ENCODE results near the gene MCFD2.

MCFD2 gene

DNA sequence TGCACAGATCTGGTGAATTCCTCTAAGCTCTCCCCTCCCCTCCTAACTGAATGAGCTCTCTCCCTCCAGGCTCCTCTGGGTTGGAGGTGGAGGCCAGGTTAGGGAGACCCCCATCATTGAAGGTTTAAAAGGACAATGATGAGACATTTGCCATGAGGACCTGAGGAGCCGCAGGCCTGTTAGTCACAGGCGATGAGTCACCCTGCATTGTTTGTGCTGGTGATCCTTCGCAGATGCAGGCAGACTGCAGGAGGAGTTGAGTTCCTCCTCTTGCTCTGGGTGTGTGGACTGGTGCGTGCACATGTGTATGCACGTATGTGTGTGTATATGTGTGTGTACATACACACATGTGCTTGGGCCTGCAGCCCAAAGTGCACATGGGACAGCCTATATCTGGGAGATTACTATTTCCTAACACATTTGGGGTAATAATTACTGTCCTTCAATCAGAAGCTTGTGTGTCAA, 42.0 kb downstream of the MCFD2 start:
- peak in 1 of 2 experiments; percentile 97 for DNase-seq (ENCODE audit: low read depth in 2 of 2)

DNA sequence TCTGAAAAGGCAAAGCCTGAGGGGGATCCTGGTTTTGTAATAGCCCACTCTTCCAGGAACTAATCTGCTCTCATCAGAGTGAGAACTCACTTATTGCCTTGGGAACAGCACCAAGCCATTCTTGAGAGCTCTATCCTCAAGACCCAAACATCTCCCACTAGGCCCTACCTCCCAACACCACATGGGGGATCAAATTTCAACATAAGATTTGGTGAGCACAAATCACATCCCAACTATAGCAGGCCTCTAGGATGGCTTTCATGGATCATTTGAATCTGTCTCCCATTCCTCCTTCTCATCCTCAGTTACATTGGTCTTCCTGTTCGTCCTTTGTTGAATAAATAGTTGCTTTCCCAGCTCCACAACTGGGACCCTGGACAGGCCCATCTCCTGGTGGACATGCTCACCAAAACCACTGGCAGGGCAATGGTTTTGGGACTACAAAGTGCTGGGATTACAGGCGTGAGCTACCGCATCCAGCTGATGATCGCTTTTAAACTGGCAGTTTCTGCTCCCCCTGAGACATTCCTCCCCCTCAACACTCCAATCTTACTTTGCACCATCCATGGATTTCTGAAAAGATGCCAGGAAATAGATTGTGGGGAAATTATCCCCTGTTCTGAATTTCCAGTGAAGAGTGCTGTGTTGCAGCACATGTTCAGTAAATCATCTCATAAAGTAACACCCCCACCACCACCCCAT, 42.6 kb downstream of the MCFD2 start:
- DNase-seq (ENCODE audit: low read depth in 2 of 2), result peak; percentile 59 to 97

DNA sequence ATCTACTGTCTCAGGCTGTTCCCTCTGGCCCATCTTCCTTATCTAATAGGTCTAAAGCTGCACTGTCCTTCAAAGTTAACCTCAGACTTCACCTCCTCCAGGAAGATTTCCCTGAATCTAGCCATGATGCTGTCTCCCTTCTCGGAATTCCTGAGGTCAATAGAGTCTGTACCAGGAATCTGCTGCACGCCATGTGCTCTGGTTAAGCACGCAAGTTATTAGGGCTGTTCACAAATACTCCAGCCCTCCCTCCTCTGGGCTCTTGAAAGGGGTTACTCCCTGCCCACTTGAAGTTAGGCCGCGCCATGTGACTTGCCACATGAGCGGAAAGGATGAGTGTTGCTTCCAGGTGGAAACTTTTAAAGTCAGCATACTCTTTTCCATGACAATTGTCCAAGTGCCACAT, 43.6 kb downstream of the MCFD2 start:
- DNase-seq (ENCODE audit: low read depth in 2 of 2), result peak in 1 of 2 experiments; percentile 59

DNA sequence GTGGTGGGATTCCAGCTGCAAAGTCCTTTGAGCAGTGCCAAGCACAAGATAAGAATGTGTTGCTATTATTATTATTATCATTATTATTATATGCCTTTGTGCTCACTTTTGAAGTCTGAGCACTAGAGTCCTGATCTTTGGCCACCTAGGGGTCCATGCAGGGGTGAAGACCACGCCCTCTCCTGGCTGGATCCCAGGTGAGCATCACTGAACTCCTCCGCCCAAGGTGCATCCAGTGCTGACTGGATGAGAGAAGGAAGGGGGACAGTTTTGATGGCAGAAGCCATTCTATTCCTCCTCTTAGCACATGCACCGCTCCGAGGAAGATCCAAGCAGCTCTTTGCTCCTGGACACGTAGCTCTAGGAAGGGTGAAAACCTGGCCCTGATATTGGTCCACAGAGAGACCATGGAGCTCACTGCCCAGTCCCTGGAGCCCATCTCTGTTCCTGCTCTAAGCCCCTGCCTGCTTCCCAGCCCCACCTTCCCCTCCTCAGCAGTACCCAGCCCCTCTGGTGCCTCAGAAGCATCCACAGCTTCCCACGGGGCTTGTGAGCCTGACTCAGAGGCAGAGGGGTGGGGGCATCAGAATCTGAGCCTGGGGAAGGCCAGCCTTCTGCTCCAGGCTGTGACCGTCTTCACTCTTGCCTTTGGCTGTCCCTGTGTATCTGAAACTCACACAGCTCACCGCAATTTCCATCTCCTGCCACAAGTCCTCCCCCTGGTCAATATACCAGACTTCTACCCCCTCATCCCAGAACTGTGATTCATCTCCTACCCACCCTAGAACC, 45.4 kb downstream of the MCFD2 start:
- DNase-seq (ENCODE audit: low read depth in 2 of 2), result no peak

DNA sequence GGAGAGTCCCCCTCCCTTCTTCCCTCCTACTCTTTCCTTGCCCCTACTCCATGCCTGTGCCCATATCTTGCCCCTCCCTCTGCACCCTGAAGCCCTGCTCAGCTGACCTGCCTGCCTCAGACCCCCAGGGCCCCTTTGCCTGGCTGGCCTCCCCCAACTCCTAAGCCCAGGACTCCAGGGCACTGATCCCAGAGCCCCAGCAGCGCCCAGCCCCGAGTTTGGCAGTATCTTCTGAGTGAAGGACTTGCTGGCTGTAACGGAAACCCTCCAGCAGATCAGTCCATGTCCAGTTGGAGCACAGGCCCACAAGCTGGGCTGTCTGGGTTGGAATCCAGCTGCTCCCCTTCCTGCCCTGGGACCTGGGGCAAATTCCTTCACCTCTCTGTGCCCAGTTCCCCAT, 46.0 kb downstream of the MCFD2 start:
- no peak for DNase-seq (ENCODE audit: low read depth in 2 of 2)

DNA sequence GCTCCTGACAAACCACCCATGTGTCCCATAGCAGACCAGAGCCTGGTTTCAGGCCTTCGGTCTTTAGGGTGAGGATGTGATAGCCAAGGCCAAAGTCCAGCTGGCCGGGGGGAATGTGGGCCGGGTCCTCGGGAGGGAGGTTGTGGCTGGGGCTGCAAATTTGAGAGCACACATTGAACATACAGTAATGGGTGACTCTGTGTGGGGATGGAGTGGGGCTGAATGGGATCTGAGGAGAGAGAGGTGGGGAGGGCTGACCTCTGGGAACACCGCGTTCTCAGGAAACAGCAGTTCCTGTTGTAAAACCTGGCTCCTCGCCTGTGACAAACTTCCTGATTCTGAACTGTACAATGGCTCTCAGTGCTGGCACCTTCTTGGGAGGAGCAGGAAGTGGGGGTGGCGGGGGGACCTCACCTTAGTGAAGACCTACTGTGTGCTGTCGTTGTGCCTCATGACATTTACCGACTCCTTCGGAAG, 48.8 kb downstream of the MCFD2 start:
- no peak for DNase-seq (ENCODE audit: low read depth in 2 of 2)

DNA sequence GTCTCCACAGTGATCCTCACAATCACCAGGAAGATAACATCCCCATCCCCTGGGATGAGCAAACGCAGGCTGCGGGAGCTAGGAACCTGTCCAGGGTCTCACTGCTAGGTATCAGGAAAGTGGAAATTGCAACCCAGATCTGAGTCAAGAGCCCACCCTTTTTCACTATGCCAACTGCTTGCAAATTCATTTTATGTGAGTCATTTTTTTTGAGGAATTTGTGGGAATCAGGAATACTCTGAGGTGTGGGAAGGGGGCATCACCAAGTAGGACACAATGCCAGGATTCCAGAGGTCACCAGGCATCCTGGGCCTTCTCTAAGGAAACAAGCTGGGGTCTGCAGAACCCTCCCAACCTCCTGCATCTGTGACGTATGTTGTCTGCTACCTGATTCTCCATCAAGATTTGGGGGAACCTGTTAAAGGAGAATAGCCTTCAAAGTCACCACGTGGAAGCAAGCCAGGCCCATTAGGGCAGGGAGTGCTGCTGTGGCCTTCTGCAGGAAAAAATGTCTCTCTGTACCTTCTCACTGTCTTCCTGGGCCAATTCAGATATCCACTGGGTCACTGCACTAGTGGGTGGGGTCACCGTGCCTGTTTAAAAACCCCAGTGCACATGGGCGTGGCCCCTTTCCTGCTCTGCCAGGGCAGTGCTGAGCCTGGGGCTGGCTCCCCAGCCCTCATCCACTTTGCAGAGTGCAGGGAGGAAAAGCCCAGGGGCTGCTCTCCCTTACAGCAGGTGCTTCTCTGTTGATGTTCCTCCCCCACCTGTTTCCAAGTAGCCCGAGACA, 50.2 kb downstream of the MCFD2 start:
- DNase-seq (ENCODE audit: low read depth in 2 of 2), result no peak

DNA sequence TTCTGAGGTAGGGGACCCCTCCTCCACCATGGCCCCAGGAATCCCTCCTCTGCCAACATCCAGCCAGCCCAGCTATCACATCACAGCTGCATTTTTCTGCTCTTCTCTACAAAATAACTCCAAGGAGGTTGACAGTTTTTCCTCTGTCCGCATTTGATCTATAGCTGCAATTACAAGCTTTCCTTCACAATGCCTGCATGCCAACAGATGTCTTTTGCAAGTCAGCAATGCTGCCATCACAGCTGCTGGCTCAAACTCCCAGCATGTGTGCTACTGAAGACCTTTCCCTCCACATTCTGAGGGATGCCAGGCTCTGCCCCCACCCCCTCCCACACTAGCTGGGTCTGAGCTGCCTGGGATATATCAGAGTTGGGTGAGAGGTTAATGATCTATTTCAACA, 51.7 kb downstream of the MCFD2 start:
- DNase-seq (ENCODE audit: low read depth in 2 of 2), result peak in 1 of 2 experiments; percentile 34

DNA sequence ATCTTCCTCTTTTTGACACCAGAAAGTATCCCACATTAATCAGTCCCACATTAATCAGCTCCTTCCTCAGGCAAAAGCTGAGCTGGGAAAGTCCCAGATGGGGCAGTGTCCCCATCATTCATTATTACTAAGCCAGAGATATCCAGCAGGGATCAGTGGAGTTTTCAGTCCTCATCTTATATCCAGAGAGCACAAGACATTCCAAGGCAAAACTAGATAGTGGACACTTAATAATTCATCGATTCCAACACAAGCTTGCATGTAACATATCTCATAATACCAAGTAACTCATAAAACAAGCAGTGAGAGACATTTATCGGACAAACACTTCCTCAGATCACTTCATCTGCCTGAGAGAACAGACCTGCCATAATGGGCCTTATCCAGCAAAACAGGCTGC, 53.1 kb downstream of the MCFD2 start:
- no peak for DNase-seq (ENCODE audit: low read depth in 2 of 2)

DNA sequence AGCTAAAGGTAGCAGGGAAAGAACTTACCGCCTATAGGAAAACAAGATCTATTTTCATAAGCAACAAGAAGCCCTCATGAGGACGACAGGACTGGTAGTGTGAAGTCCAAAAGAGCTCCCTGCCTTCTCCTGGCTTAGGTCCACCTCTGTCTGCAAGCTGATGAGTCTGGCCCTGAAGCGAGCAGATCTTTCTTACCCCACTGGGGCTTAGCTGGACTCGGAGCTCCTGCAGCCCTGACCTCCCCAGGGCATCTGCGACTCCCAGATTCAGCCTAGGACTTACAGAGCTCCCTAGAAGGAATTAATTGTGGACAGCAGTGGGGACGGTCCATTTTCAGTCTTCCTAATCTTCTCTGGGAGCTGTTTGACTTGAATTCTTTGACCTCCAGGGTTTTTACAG, 53.7 kb downstream of the MCFD2 start:
- DNase-seq (ENCODE audit: low read depth in 2 of 2), result no peak

DNA sequence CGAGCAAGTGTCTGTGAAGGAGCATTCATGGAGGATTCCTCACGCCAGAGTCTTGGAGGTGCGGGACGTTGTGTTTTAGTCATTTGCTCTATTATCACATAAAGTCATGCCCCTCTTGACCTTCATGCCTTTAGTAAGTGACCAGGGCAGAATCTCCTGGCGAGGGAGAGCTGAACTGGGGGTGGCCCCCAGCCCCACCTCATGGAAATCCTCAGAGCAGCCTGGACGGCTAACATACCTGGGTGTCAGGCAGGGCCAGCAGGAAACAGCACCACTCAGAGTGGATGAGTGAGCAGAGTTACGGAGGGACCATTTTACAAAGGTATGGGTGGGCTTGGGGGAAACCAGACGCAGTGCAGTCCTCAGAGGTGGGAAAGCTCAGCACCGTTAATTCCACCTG, 56.1 kb downstream of the MCFD2 start:
- no peak for DNase-seq (ENCODE audit: low read depth in 2 of 2)

DNA sequence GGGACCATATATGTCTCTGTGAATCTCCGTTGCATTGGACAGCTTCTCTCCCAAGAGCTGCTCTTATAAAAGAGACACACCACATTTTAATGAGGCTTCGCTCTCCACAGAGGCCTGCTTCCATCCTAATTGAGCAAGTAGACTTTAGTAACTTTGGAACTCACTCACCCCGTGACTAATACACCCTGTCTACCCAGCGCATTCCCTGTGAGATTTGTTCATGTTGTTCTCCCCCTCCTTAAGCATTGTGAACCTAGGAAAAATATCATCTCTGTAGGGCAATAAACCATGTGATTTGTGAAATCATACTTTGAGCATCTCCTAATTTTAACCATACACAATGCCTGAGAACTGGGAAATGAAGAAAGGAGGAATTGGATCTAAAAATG, 56.9 kb downstream of the MCFD2 start:
- peak; percentile 92 to 93 for DNase-seq (ENCODE audit: low read depth in 2 of 2)

DNA sequence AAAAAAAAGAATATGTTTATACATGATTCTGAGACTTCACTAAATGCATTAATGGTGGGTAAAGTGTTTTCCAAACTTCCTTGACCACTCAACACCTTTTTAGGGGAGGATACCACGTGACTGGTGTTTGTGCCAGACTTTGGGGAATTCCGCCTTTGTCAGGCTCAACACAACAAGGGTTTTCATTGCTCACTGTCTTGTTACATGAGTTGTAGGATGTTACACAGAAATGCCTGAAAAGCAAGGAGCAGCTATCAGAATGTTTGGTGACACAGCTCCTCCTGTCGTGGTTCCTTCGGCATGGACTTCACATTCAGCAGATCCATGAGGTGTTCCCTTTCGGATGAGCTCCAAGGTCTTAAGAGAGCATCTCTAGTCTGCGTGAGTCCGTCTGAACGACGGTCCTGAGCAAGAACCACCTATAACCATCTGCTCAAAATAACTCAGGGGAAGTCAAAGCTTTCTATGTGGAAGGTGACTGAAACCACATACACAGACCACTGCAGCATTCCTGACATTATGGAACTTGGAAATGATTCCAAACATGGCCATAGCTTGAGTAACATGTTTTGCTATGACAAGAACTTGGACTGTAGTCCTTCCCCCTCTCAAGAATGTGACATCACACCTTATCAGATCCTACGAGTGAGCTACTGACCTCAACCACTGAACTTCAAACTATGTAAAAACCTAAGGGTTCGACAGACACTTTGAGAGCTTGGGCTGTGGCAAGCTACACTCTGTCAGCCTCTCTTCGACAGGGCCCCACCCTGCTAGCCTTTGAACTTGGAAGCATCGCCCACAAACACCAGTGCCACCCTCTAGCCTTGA, 57.5 kb downstream of the MCFD2 start:
- peak; percentile 94 to 95 for DNase-seq (ENCODE audit: low read depth in 2 of 2)

DNA sequence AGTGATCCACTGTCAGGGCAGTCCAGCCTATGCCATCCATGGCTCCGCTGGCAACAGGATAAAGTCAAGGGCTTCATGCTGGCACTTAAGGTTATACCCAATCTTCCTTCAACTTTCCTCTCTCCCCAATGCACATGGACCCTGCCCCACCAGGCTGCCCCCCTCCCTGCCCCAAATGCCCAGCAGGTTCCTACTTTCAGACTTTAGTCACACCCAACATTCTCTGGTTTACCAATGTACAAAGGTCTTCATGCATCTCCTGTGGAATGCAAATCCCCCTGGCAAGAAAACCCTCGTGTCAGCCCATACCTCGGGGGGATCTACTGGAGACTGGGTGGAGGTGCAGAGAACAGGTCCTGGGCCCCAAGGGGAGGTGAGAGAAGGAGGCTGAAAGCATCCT, 59.3 kb downstream of the MCFD2 start:
- no peak for DNase-seq (ENCODE audit: low read depth in 2 of 2)

DNA sequence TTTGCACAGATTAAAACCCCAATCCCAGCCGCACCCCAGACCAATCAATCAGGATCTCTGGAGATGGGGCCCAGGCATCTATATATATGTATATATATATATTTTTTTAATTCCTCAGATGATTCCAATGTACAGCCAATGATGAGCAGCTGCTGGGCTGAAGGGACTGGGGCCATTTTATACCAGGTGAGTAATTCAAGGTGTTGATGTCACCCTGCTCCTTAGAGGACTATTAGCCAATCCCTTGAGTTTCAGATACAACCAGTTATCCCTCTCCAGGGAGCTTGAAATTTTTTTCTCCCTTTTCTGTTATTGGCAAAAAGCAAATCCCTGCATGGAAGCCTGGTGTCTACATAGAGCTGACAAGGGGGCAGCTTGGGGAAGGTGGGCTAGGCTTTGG, 59.8 kb downstream of the MCFD2 start:
- DNase-seq (ENCODE audit: low read depth in 2 of 2), result no peak

DNA sequence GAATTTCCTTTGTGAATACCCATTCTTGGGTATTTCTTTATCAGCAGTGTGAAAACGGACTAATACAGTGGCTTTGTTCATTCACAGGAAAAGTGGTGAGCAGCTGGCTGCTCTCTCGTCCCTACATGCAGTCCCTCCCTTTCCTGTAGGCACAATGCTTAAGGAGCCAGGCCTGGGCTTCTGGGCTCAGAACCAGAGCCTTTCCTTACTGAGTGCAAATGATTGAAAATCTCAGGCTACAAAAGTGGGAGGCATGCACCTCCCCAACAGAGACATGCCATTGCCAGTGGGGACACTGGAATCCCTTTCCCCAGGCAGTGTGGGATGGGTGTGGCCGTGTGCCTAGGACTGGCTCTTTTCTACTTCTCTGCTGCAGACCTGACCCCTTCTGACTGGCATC, 61.3 kb downstream of the MCFD2 start:
- DNase-seq (ENCODE audit: low read depth in 2 of 2), result no peak

DNA sequence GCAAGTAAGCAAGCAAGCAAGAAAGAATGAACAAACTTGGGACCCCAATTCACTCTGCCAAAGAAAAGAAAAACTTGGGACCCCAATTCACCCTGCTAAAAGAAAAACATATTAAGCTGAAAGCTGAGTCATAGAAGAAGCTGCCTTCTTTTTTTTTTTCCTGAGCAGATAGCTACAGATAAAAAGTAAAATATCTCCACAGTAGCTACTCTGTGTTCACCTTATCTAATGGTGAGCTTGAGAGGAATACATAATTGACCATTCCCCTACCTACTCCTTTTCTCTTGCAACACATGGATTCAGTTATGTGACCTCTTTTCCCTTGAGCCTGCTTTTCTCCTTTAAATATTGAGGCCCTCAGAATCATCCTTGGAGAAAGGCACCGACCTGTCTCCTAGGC, 63.0 kb downstream of the MCFD2 start:
- no peak for DNase-seq (ENCODE audit: low read depth in 2 of 2)

DNA sequence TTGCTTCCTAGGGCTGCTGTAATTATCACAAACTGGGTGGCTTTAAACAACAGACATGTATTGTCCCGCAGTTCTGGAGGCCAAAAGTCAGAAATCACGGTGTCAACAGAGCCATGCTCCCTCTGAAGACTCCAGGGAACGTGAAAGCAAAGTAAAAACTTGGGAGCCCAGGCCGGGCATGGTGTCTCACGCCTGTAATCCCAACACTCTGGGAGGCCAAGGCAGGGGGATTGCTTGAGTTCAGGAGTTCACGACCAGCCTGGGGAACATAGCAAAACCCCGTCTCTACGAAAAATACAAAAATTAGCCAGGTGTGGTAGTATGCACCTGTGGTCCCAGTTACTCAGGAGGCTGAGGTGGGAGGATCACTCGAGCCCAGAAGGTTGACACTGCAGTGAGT, 63.5 kb downstream of the MCFD2 start:
- DNase-seq (ENCODE audit: low read depth in 2 of 2), result no peak
